ENCODE measurements around the gene TMEM52B.
"Not testable (repeated sequence)": the region's sequence is repeated elsewhere in the genome, so short reads cannot be mapped to it uniquely, and the experiment has no call there.

The TMEM52B gene

GRCh38 chr12:10170216-10170615 lies 8.6 kb upstream of the TMEM52B start:
- no peak overlapping the region for H3K4me3 ChIP-seq (ENCODE audit: low read depth, low read length)

DNA sequence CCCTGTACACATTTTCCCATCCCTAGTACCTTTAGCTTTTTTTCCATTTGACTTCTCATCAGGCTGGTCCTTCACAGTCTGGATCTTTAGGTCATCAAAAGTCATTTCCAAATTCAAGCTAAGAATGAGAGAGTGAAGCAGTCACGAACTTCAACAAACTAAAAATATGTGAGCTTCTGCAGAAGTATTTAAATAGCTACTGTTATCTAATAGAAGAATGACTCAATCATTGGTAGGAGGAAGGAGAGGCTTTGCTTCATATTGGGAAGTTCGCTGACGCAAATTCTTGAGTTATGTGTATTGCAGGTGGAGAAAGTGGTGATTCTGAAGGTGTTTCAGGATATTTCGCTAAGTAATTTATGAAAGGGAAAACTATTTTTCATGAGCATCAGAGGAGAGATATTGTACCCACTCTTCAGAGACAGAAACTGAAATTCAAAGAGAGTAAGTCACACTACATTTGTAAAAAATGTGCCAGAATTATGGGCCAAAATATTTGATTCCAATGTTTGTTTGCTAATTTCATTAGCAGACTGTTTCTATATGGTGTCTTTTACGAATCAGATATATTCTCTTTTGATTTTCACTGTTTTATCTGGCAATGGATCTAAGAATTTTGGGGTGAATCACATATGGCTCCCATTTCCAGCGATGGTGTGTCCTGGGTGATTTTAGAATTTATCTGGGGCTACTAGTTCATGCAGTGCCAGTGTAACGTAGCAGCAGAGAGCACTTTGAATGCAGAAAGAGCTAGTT lies 6.7 kb upstream of the TMEM52B start, which contains the start of gene OLR1:
Gene OLR1, minus strand, starts transcription at position 160 of the 756 bp plus-strand sequence. Its CDS starts 55 bp downstream, at position 105.
- H3K4me3 ChIP-seq (ENCODE audit: low read depth, low read length), result no peak within 1 kb of the TSS

DNA sequence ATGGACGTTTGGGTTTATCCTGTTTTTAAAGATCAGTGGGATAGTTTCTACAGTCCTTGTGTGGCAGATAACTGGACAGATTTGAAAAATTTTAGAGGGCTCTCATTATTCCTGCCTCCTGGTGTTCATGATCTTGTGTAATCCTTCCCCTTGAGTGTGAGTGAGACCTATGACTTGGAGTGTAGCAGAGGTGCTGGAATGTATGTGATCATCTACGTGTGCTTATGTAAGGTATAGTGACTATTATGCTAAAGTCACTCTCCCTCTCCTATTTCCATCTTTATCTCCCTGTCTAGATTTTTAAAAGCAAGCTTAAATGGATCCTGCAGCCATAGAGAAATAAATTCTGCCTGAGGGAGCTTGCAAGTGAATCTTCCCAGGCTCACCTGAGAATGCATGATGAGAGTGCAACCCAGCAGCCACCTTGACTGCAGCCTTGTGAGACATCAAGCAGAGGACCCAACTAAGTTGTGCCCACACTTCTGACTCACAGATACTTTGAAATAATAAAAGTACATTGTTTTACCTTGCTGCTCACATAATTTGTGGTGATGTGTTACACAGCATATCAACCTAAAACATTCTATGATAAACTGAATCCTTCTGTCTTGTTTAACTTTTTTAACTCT lies 3.7 kb upstream of the TMEM52B start:
- no peak overlapping the region for H3K4me3 ChIP-seq (ENCODE audit: low read depth, low read length)

DNA sequence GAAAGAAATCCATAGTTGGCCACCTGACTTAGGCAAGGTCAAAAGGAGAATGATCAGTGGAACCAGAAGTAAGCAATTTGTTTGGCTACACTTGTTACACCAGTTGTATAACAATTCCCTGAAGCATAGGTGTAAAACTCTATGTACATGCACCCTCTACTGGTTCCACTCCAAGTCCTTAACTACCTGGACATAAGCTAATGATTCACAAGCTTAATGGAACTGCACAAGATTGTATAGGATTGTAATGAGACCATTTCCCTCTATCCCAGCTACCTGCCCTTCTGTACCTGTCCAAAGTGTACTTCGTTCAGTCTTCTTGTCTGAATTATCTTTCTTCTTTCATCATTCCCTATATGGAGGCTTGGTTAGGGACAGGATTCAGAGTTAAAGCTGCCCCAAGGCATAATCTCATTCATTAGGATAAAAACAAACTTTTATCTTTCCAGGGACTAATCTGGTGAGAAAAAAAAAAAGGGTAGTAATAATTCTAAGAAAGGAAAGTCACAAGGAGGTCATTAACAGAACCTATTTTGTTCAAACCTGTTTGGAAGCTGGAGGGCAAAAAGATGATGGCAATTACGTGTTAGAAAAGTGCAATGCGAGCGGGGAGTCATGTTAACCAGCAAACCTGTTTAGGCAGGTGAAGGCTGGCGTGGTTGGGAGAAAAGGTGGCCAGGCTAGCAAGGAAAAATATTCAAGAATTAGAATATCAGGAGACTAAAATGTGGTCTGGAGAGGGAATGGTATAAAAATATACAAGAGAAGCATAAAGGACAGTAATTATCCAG lies 2.8 kb upstream of the TMEM52B start:
- no peak overlapping the region for H3K4me3 ChIP-seq (ENCODE audit: low read depth, low read length)

GRCh38 chr12:10179776-10180181 lies 947 bp downstream of the TMEM52B start:
- no peak overlapping the region for H3K4me3 ChIP-seq (ENCODE audit: low read depth, low read length)

DNA sequence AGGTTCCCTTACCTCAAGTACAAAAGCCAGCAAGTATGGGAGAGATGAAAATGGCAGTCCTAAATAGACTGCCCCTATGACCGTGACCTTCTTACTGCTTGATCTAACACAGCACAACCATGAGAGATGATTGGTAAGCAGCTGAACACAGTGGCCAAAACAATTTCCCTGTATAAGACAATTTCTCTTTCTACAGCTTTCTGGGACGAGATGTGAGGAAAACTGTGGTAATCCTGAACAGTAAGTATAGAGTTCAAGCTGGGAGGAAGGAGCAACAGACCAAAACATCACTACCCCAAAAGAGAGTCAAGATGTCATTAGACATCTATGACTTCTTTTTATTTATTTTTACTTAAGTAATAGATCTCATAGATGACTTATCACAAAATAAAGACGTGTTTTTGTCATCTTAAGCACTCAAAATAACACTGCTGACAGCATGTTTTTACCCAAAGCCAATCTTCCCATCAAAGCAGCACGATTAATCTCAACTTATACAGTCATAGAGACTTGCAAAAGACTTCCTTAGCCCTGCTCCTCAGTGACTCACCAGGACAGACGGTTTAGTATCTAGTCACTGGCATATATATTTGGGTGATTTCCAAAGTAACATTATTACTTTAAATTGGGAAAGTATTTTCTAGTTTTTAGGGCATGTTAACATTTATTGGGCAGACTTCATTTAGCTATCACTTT lies 3.7 kb downstream of the TMEM52B start:
- no peak overlapping the region for H3K4me3 ChIP-seq (ENCODE audit: low read depth, low read length)

GRCh38 chr12:10184261-10184843 lies 5.5 kb downstream of the TMEM52B start:
- no peak overlapping the region for H3K4me3 ChIP-seq (ENCODE audit: low read depth, low read length)

DNA sequence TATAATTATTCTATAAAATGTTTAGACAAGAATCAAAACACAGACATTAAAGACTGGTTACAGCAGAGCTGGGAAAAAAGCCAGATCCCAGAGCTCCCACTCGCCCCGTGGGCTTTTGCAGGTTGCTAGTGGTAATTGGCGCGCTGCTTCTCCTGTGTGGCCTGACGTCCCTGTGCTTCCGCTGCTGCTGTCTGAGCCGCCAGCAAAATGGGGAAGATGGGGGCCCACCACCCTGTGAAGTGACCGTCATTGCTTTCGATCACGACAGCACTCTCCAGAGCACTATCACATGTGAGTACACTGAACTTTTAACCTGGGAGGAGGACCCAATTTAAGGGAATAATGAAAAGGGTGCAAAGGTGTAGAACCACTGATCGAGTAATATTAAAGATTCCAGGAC lies 7.5 kb downstream of the TMEM52B start:
- no peak overlapping the region for H3K4me3 ChIP-seq (ENCODE audit: low read depth, low read length)

- H3K4me3 ChIP-seq (ENCODE audit: low read depth, low read length), result not testable (repeated sequence)
Observed at GRCh38 chr12:10186958-10187357, 8.1 kb downstream of the TMEM52B start.

- no peak overlapping the region for H3K4me3 ChIP-seq (ENCODE audit: low read depth, low read length)
Observed at GRCh38 chr12:10189653-10190052, 10.8 kb downstream of the TMEM52B start.

DNA sequence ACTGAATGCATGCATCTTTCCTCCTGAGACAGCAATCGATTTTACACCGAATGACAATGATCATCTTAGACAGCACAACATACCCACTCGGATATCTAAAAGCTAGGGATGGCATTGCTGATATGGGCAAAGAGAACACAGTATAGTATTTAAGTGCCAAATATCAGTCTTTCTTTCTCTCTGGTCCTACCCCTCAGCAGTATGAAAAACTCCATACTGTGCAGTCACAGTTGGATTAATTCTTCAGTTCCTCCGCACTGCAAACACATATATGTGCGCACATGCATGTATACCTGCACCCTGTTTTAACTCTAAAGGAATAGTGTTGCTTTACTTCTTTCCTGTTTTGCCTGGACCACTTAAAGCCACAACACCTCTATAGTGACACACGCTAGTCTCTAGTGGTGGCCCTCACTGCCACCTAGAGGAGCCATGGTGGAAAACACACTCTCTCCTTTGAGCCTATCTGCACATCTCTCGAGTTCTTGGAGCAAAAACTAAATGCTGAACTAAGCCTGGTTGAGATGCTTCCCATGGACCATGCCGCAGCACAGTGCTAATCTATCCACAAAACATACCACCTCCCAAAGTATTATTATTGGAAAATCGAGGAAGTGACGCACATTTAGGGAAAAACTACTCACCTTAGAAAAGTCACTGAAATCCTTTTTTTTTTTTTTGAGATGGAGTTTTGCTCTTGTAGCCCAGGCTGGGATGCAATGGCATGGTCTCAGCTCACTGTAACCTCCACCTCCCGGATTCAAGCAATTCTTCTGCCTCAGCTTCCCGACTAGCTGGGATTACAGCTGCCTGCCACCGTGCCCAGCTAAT lies 11.9 kb downstream of the TMEM52B start:
- no peak overlapping the region for H3K4me3 ChIP-seq (ENCODE audit: low read depth, low read length)

GRCh38 chr12:10191865-10192264 lies 13.0 kb downstream of the TMEM52B start:
- no peak overlapping the region for H3K4me3 ChIP-seq (ENCODE audit: low read depth, low read length)

DNA sequence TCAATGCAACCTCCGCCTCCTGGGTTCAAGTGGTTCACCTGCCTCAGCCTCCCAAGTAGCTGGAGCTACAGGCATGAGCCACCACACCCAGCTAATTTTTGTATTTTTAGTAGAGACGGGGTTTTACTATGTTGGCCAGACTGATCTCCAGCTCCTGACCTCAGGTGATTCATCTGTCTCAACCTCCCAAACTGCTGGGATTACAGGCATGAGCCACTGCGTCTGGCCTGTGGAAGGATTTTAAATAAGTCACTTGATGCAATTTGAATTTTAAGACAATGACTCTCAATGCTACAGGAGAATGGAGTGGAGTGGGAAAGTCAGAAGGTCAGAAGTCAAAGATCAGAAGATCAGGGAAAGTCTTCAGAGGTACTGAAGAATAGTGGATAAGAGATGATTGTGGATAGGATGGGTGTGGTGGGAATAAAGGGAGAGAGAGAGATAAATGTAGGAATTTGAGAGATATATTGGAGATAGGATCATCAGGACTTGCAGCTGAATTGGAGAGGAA lies 15.4 kb downstream of the TMEM52B start:
- H3K4me3 ChIP-seq (ENCODE audit: low read depth, low read length), result no peak overlapping the region

- H3K4me3 ChIP-seq (ENCODE audit: low read depth, low read length), result no peak overlapping the region
Observed at GRCh38 chr12:10196210-10196609, 17.4 kb downstream of the TMEM52B start.

DNA sequence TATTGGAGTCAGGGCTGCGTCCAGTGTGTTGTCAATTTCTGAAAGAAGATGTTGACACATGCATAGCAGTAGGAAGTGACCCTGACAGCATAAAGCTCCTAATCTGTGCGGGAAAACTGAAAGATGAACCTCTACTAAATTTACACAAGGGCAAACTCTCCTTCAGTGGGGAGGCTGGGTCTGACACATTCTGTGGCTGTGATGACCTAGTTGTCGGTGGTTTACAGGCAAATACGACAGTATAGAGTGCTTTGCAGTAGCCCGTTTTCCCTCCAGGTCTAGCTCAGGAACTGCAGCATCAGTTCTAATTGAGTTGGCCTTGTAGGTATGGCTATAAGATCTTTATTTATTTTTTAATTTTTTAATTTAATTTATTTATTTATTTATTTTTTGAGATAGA lies 19.0 kb downstream of the TMEM52B start:
- no peak overlapping the region for H3K4me3 ChIP-seq (ENCODE audit: low read depth, low read length)

- H3K4me3 ChIP-seq (ENCODE audit: low read depth, low read length), result not testable (repeated sequence)
Observed at GRCh38 chr12:10204495-10204894, 25.7 kb downstream of the TMEM52B start.

DNA sequence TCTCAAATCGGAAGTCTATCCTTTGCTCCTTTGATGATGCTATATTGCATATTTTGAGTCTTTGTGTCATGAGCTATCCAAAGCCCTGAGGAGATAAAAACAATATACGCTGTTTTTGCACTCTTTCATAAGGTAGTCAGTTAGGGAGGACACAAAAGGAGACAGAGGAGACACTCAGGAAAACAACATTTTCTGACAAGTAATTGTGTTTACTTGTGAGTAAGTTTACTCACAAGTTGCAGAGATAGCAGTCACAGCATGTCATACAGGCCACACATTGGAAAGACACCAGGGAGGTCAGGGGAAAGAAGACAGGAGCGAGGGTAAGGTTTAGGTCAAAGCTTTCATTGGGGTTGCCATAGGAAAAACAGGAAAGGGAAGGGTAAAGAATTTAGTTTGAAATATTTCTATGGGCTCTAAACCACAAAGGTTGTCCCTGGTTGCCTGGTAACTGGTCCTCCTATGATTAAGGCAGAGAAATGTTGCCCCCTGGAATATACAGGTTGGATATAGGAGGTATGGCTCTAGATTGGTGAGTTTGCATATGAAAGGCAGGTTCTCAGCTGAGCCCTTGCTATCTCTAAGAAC lies 26.5 kb downstream of the TMEM52B start:
- no peak overlapping the region for H3K4me3 ChIP-seq (ENCODE audit: low read depth, low read length)

GRCh38 chr12:10207136-10207535 lies 28.3 kb downstream of the TMEM52B start:
- H3K4me3 ChIP-seq (ENCODE audit: low read depth, low read length), result no peak overlapping the region

DNA sequence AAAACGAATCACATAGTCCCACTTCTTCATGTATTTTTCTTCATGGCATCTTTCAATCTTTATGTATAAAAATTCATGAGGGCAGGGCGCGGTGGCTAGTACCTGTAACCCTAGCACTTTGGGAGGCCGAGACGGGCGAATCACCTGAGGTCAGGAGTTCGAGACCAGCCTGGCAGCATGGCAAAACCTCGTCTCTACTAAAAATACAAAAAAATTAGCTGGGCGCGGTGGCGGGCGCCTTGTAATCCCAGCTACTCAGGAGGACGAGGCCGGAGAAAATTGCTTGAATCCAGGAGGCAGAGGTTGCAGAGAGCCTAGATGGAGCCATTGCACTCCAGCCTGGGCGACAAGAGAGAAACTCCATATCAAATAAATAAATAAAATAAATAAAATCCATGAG lies 31.4 kb downstream of the TMEM52B start:
- no peak overlapping the region for H3K4me3 ChIP-seq (ENCODE audit: low read depth, low read length)

Data from iPS-11a (cell line).